GM08714 (cell line): ENCODE measurements around the gene CAPN15.

Experiments
- H3K4me3 ChIP-seq: fragments of 200-500 bp; sonication (Bioruptor generic); 2 replicates; pipeline ENCODE4 v1.5.1; 2014; ENCODE audit warnings: mild to moderate bottlenecking, low read length, inconsistent platforms
- ZNF274 ChIP-seq: IDR thresholded peaks from 2 replicates; pipeline ENCODE4 v1.6.1; 2012; ENCODE audit warnings: mild to moderate bottlenecking, low read depth, low read length

Gene CAPN15

DNA sequence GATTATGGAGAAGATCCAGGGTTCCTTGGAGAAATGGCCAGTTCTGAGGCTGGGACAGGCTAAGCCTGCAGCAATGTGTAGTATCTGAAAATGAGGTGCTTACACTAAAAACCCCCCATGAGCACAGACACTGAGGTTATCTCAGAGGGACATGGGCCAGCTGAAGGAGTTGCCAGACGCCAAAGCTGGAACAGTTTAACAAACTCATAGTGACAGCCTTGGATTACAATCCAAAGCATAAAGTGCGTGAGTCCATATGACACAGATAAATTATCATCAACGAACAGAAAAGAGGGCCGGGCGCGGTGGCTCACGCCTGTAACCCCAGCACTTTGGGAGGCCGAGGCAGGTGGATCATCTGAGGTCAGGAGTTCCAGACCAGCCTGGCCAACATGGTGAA, 11.2 kb upstream of the CAPN15 start:
- H3K4me3 ChIP-seq = no peak overlapping the region
- TF ChIP-seq ZNF274 = no peak

DNA sequence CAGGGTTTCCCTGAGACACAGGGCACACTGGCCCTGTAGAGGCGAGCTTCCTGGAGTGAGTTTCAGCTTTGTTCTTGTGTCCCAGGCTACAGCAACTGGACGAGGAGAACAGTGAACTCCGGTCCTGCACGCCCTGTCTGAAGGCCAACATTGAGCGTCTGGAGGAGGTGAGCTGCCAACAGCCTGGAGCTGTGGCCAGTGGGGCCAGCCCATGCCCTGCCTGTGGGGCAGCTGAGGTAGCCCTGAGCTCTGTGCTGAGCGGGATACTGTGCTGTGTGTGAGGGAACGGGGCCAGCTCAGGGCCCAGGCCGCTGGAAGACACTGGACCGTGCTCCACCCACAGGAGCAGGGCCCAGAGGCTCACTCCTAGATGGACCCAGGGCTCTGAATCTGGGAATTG, 8.7 kb upstream of the CAPN15 start:
- TF ChIP-seq ZNF274 = no peak
- no peak overlapping the region for H3K4me3 ChIP-seq

DNA sequence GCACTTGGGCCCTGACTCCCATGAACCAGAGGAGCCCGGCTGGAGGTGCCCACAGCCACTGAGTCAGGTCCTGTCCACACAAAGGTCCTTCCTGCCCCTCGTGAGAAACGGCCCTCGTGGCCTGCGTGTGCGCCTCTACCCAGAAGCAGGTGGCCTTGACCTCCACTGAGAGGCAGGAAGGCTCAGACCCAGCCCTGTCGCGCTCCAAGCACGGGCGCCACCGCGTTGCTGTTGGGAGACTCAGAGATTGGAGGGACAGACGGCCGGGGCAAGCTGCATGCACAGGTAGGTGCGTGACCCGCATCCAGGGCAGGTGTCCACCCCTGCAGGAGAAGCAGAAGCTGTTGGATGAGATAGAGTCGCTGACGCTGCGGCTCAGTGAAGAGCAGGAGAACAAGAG, 8.1 kb upstream of the CAPN15 start:
- H3K4me3 ChIP-seq = no peak overlapping the region
- no peak for TF ChIP-seq ZNF274

DNA sequence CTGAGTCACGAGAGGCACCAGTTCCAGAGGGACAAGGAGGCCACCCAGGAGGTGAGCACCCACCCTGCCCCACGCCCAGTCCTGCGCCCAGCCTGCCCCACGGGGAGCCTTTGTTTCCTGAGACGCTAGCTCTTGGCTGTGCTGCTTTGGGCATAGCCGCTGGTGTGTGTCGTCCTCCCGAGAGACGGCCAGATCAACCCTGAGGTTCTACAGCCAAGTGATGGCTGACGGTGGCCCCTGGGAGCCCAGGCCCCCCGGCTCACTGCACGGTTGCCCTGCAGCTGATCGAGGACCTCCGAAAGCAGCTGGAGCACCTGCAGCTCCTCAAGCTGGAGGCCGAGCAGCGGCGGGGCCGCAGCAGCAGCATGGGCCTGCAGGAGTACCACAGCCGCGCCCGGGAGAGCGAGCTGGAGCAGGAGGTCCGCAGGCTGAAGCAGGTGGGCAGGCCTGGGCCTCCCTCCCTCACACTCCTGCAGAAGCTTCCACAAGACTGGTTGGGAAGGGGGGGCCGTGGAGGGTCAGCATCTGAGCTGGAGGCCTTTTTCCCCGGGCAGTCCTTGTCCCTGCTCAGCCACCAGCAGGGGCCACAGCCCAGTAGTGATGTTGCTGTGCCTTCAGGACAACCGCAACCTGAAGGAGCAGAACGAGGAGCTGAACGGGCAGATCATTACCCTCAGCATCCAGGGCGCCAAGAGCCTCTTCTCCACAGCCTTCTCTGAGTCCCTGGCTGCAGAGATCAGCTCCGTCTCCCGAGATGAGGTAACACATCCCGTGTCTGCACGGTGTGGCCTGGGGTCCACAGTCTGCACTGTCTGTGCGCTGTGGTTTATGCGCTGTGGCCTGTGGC, 7.4 kb upstream of the CAPN15 start:
- H3K4me3 ChIP-seq = no peak overlapping the region
- TF ChIP-seq ZNF274 = no peak

DNA sequence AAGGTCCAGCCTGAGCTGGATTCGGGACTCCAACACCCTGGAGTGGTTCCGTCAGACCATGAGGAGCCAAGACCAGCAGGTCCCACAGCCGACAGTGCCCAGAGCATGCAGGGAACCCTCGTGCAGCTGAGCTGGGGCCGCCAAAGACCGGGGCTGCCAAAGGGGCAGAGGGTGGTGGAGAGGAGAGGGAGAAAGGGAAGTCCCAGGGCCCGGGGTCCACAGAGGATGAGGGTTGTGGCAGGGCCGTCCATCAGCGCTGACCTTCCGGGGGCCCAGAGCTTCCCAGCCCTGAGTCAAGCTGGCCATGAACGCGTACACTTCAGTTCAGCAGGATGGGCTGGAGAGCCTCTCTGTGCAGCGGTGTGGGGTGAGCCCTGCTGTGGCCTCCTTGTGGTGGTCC, 6.7 kb upstream of the CAPN15 start:
- no peak overlapping the region for H3K4me3 ChIP-seq
- no peak for TF ChIP-seq ZNF274

DNA sequence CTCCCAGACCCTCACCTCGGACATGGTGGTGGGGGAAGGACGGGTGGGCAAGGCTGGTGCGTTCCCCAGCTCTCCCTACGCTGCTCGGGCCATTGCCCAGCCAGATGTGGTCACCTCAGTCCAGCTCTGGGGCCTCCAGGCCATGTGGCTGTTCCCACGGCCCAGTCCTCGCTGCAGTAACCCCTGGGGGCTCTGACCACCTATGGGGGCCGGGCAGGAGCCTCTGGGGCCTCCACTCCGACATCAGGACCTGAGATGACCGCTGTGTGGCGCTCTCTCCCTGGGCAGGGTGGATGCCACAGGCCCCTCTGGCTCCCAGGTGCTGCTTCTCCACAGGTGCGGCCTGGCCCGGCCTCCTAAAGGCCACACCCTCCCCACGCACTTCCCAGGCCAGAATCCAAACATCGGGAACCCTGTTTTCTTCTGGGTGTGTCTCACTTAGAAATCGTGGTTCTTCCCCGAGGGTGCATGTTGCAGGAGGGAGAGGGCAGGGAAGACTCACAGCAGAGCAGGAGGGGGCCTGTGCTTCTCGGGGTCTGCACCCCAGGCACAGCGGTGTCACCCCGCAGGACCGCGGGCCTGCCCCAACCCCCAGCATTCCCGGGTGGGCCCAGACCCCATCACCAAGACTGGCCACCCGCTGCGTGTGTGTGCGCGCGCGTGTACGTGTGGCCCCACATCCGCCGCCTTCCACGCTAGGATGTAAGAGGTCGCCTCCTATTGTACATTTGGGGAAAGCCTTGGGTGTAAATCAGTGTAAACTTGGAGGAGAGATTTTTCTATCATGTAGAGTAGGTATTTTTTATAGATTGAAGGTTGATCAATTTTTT, 5.9 kb upstream of the CAPN15 start:
- H3K4me3 ChIP-seq = no peak overlapping the region
- no peak for TF ChIP-seq ZNF274

DNA sequence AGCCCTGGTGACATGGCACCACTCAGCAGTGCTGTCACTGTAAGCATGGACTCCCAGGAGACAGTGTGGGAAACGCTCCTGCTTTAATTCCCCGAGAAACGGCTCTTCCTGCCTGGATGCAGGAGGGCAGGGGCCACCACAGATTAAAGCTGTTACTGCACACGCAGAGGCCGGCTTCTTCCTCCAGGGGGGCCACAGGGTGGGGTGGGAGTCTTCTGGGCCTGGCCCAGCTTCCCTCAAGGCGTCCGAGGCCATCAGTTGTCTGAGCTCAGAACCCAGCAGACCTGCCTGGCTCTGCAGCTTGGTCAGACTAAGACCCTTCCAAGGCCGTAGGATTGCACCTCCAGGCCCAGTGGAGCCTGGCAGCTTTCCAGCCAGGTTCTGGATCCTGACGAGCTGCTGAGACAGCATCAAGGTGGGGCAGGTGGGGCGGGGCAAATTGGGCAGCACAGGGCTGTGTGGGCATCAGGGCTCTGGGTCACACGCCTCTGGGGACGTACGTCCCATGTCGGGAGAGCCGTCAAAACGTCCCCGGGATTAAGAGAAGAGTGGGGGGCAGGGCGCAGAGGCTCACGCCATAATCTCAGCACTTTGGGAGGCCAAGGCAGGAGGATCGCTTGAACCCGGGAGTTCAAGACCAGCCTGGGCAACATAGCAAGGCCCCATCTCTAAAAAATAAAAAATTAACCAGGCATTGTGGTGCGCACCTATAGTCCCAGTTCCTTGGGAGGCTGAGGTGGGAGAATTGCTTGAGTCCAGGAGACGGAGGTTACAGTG, 5.0 kb upstream of the CAPN15 start:
- TF ChIP-seq ZNF274 = no peak
- H3K4me3 ChIP-seq = no peak overlapping the region

DNA sequence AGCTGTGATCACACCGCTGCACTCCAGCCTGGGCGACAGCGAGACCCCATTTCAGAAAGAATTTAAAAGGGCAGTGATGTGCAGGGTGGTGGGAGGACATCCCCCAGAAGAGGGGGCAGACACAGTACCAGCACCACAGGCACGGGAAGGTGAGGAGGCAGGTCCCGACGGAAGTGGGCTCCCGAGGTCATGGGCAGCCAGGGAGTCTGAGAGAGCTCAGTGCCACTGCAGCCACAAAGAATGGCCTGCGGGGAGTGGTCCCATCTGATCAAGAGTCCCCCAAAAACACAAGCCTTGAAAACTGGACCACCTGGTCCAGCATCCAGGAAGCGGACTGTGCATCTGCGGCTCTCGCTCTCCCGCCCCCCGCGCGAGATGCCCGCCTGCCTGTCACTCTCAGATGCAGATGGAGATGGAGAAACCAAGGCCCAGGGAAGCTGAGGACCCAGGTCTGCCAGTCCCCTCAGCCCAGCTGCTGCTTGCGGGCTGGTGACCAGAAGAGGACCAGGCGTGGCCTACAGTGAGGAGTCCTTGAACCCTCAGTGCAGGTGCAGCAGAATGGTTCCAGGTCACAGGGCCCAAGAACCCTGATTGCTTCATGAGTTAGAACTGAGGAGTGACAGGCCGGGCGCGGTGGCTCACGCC, 4.3 kb upstream of the CAPN15 start:
- H3K4me3 ChIP-seq = no peak overlapping the region
- TF ChIP-seq ZNF274 = no peak

DNA sequence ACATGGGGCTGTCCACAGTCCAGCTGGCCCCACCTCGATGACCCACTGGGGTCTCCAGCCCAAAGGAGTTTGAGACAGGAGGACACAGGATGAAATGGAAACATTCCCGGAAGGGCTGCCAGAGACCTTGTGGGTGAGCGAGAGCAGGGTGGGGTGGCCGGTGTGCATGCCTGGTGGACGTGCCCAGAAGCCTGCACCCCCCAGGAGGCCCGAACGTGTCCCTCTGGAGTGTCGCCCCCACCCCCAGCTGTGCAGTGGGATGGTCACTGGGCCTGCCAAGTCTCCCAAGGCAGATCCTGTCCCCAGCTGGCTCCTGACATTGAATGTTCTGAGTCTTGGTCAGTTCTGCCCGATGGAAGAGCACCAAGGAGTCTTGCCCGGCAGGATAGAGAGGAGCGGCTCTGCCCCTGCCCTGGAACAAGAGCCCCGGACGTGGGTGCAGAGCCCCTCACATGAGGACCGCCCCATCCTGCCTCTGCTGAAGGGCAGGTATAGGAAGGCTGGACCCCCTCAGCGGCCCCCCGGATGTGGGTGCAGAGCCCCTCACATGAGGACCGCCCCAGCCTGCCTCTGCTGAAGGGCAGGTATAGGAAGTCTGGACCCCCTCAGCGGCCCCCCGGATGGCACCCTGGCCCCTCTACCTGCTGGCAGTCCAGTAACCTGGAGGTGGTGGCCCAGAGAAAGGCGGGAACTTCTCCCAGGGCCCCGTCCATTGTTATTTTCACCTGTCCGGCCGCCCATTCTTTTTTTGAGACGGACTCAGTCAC, 3.1 kb upstream of the CAPN15 start:
- TF ChIP-seq ZNF274 = no peak
- H3K4me3 ChIP-seq = no peak overlapping the region

DNA sequence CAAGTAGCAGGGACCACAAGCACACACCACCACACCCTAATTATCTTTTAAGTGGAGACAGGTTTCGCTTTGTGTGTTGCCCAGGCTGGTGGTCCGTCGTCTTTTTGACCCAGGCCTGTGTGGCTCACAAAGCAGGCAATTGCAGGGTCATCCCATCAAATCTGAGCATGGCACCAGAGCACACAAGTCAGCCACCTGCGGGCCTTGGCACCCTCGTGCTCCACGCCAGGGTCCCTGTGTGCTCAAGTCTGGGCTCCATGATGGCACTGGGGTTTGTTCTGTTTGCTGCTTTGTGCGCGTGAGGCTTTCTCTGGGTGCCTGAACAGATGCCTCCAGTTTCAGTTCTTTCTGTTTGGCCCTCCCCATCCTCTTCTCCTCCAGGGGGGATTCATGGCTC, 2.4 kb upstream of the CAPN15 start:
- no peak for TF ChIP-seq ZNF274
- H3K4me3 ChIP-seq = no peak overlapping the region

DNA sequence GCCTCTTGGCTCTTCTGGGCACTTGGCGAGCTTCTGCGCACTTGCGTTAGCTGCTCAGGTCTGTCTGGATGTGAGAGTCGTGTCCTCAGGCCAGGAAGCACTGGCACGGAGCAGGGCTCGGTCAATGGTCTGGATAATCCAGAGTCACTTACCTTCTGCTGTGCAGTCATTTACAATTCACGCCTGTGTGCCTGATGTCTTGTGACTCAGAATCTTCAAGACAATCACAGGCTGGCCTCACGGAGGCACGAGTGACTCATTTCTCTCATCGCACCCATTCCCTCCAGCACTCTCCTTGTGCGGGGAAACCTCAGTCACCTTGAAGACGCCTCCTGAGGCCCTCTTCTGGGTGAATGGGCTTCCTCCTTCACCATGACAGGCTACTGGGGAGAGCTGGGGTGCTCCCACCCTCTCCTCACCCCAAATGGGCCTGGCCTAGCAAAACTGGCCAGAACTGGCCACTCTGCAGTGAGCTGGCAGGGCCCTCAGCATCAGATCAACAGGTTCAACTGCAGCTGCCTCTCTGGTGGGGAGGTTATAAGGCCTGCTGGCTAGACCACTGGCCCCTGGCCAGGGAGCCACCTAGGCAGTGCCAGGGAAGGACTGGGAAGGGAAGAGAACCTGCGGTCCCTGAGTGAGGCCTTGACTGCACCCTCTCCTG, 1.9 kb upstream of the CAPN15 start:
- peak overlapping the region; percentile 67; the same call in 1 of the 2 replicates for H3K4me3 ChIP-seq
- no peak for TF ChIP-seq ZNF274

DNA sequence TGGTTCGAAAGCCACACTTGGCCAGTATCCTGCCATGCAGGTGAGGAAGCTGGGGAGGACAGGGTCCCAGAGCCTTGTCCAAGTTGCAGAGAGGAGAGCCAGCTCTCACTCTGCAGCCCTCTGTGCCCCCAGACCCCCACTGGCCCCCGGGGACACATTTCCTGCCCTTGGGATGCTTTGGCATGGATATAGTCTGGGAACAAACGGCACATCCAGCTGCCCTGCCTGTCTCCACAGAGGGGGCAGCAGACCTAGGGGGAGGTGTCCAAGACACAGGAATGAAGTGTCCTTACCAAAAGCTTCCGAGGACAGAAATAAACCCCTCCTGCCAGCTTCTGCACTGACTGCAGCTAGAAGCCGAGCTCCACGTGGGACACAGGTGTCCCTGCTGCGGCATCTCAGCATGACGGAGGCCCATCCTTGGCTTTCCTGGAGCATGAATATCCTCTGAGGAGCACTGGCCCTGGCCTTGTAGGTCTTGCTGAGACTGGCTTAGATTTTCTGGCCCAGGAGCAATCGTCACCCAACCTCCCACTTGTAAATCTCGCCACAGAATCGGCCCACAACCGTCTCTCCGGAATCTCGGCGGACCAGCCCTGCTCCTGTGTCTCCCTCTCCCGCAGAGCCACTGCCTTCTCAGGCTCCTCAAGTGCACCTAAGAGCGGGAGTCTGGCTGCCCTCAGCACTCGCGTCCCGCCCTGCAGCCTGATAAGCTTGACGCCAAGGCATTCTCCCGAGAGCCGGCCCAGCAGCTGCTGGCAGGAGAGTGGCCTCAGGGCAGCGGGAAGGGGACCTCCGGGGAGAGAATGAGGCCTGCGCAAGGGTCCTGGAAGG, 1.1 kb upstream of the CAPN15 start:
- no peak for TF ChIP-seq ZNF274
- peak overlapping the region; percentile 67 for H3K4me3 ChIP-seq
